NCI-H526 treated with DMSO at 0.1 percent for 48 hours (cell line): ENCODE measurements around the gene BRI3.

Experiments
- DNase-seq: peaks from one replicate; lab custom pipeline; 2025; lab: John Stamatoyannopoulos, UW

The BRI3 gene

DNA sequence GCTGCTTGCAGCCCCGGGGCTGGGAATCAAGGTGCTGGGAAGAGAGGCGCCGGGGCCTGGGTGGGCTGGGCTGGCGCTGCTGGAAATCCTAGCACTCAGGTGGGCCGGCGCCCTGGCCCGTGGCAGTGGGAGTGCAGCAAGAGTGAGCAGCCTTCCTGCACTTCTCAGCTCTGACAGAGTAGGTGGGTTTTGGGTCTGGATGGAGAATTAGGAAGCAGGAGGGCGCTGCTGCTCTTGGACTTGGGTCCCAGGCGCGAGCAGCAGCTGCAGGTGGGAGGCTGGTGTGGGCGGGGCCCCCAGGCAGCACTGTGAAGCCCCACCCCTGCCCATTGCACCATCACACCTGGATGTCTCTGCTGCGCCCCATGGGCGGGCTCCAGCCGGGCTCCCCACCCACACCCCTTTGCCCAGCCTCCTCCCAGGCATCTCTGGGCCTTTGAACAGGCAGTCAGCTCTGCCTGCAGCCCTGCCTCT lies 6.0 kb downstream of the BRI3 start:
- DNase-seq, result peak; percentile 27

DNA sequence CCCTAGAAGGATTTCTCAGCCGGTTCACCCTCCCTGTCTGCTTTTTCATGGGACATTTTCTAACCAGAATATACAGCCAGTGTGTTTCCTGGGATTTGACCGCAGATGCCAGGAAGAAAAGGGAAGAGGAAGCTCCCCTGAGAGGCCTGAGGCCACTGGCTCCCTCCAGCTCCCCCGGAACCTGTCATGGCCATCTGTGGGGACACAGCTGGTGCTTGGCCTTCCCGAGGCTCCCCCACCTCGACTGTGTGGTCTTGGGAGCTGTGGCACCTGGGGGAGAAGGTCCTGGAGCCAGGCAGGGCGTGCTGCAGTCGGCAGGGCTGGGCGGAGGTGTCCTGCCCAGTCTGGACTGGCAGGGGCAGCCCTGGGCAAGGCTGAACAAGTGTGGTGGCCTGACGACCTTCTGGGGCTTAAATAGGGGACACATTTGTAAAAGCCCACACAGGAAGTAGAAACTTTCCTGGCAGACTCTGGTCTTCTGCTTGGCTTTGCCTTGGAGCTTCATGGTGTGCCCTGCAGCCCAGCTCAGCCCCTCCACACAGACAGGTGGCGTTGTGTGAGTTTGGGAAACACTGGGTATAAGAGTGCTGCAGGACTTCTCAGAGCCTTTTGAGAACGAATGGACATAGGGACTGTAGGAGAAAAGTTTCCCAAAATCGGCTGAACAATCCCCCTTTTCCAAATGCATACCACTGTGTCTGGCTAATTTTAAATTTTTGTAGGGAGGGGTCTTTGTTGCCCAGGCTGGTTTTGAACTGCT lies 6.8 kb downstream of the BRI3 start:
- DNase-seq, result no peak

- DNase-seq, result no peak
Observed at GRCh38 chr7:98289333-98289875, 7.9 kb downstream of the BRI3 start.

DNA sequence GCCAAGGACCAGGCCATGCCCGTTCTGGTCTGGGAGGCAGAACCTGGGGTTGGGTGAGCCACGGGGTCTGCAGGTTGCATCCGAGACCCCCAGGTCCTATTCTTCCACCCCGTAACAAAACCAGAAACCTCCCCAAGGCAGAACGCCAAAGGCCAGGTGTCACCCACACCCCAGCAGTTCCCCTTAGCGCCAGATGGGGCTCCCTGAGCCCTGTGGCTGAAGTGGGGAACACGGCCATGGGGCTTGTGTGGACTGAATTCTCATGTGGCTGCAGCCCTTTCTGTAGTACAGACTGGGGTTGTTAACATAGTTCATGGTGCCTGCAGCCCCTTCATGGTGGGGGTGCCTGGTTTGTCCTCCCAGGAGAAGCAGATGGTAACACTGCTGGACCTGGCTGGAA lies 10.2 kb downstream of the BRI3 start:
- no peak for DNase-seq

DNA sequence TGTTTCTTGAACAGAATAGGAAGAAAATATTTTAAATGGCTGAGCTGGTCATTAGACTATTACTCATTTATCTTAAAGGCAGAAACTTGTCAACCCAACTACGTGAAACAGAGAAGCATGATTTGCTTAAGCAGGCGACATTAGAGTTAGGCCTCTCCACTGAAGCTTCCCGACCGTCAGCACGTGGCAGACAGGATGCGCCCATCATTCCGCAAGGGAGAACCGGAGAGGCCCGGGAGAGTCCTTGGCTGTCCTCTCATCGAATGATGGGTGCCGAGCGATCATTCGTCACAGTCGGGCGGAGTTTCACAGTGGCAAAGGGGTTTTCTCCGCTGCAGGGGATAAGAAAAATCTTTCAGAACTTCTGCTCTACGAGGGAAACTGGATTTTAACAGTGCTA lies 11.8 kb downstream of the BRI3 start:
- no peak for DNase-seq

- DNase-seq, result no peak
Observed at GRCh38 chr7:98293746-98294145, 12.3 kb downstream of the BRI3 start.

DNA sequence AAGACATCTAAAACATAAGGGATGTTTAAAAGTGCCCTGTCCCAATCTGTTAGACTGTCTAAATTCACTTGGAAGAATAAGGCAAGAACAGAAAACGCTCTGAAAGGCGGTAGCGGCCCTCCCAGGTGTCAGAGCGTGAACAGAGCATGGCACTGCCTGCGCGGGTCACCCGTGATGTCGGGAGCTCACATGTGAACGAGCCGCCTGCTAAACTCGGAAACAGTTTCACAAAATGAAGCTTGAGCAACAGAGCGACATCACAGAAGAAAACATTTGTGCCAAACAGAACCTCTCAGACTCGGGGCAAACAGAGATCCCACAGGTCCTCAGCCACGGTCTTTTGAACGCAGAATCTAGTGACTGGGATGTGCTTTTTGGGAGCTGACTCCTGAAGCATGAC lies 12.8 kb downstream of the BRI3 start:
- no peak for DNase-seq

DNA sequence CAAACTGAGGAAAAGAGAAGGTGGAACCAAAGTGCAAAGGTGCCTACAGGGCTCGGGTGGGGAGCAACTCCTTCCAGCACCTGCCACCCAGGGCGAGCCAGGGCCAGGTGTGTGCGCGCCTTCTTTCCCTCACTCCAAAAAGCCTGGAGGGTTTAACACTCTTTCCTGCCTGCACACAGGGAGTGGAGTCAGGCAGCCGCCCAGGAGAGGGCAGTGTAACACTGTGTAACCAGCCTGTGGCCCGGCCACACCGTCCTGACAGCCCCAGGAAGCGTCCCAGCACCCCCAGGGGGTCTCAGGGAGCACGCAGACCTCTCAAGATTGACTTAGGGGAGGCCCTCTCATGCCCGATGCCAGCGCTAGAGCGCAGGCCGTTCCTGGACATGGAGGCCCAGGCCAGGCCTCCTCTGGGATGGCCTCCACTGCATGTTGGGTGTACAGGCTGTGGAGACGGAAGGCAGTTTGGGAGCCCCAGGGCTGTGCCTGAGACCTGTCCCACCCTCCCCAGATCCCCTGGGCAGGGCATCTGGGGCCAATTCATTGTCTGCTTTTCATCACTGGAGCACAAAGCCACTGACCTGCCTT lies 13.4 kb downstream of the BRI3 start:
- DNase-seq, result peak; percentile 46

- DNase-seq, result no peak
Observed at GRCh38 chr7:98295467-98296192, 14.1 kb downstream of the BRI3 start.

DNA sequence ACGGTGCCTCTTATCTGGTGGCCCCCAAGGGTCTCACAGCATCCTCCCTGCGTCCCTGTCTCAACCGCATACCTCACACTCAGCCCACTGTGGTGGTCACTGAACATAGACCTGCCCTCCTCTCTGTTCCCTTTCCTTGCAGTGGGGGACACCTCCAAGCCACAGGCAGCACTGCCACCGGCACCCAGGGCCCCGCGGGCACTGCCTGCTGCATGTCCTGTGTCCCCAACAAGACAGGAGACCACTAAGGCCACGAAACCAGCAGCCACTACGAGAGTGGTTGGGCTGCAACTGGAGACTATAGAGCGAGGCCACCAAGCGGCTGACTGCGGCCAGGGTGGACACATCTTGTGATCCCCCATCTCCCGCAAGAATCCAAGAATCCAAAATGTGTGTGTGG lies 15.3 kb downstream of the BRI3 start:
- DNase-seq, result no peak

DNA sequence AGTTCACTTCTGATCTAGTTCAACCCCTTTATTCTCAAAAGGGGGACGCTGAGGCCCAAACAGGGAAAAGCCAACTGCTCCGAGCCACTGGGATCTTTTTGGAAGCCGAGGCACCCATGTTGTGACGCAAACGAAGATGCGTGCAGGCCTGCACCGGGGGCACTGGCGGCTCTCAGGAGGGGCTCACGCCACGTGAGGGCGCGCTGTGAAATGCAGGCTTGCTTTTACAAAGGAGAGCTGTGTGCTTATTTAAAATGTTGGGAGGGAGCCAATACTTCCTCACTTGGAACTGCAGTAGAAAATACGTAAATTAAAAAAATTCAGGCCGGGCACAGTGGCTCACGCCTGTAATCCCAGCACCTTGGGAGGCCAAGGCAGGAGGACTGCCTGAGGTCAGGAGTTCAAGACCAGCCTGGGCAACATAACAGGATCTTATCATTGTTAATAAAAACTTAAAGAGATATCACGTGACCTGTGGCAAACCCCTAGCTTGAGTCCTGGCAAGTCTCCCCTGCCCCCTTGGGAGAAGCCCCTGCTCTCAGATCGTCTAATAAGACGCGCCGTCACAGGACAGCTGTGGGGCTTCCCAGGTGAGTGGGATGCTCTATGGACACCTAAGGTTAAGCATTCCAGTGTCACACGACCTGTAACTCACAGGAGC lies 16.3 kb downstream of the BRI3 start:
- DNase-seq, result no peak

- DNase-seq, result no peak
Observed at GRCh38 chr7:98300595-98301372, 19.3 kb downstream of the BRI3 start.

- DNase-seq, result no peak
Observed at GRCh38 chr7:98301693-98302470, 20.4 kb downstream of the BRI3 start.

DNA sequence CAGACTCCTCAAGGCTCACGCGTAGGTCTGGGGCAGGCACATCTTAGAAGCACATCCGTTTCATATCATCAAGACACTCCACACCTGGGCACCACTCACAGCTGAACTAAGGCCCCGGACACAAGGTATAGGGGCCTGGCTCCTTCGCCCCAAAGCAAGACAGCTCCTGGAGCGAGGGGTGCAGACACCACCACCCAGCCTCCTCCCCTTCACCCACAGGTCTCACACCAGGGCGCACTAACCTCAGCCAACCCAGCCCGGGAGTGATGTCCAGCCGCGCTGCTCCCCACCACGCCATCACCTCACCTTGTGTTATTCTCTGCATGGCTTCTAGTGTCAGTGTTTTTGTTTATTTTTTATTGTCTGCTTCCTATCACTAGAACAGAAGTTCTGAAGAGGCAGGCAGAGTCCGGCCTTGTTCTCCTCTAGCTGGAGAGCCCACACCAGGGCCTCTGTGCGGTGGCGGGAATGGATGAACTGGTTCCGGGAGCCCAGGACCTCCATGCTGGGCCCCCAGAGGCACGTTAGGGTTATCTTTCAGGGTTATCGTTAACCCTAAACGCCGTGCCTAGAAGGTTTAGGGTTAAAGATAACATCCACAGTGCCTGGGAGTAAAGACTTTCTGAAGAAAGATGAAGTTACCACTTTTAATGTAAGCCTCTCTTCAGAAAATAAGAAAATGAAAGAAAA lies 21.8 kb downstream of the BRI3 start:
- no peak for DNase-seq

GRCh38 chr7:98303906-98304305 lies 22.4 kb downstream of the BRI3 start:
- no peak for DNase-seq

GRCh38 chr7:98305951-98306535 lies 24.6 kb downstream of the BRI3 start:
- DNase-seq, result no peak

- DNase-seq, result no peak
Observed at GRCh38 chr7:98307971-98308466, 26.5 kb downstream of the BRI3 start.

DNA sequence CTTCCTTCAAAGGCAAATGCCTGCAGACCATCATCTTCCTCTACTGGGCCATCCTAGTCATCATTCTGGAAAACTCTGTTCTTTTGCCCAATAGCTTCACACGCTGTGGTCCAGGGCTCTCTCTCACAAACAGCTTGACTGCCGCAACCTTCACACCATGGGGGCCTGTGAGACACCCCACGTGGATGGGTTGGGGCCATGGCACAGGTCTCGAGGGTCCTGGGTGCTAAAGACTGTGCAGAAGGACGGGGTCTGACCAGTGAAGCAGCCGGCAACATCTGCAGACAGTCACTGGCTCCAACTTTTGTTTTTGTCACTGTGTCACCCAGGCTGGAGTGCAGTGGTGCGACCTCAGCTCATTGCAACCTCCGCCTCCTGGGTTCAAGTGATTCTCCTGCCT lies 28.1 kb downstream of the BRI3 start:
- DNase-seq, result no peak

DNA sequence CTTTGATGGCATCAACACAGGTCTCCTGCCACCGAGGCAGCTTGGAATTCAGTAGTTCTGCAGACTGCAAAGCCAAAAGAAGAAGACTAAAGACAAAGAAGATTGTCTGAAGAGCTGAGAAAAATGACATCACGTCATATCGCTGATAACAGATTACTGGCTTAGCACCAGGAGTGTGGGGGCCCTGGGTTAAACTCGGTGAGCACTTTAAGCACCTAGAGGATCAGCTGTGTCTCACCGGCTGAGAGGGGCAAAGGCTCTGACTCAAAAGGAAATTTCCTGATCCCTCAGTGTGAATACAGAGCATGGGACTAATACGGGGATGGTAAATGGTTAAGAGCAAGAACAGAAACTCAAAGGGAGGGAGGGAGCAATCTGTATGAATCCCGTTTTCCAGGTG lies 30.7 kb downstream of the BRI3 start:
- no peak for DNase-seq

DNA sequence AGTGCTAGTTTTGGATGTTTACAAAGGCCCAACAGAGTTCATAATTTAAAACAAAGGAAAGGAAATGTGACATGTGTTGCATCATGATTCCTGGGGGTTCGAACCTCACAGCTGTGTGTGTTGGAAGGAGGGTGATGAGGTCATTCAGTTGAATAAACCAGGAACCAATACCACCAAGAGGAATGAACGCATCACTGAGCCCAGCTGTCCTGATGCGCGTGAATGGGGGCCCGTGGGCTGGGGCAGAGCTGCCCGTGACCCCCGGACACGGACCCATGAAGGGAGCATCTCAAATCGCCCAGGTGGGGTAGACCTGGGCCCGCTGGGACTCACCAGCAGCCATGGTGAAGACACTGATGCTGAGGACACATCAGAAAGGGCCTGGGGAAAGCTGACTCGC lies 33.0 kb downstream of the BRI3 start:
- DNase-seq, result no peak
